B cell (primary cell): ENCODE results near the gene SBK2. TPM values are rescaled to one million over a fixed set of nuclear protein-coding genes. Genes with fewer than 3 reads are reported as not detected.

Experiments
- ATAC-seq: fragments of 200-7000 bp; cut with Tn5 transposase; one replicate; pipeline ENCODE4 v1.10.0; 2021; ENCODE audit warnings: low read depth, mild to moderate bottlenecking, moderate number of reproducible peaks, moderate library complexity
- CTCF ChIA-PET: fragments of 350-600 bp; sonication (Branson Sonifier 250); formaldehyde crosslinking; loops from one replicate; lab custom pipeline; 2021; ENCODE audit warnings: antibody characterized with exemption, inconsistent platforms; lab: Charles Lee
- POLR2A ChIA-PET: fragments of 350-600 bp; sonication (Branson Sonifier 250); formaldehyde crosslinking; loops from one replicate; lab custom pipeline; 2021; ENCODE audit warnings: antibody characterized with exemption; lab: Charles Lee
- DNase-seq: peaks from one replicate; pipeline ENCODE4 v3.0.0; 2013
- H2AFZ ChIP-seq: 2 replicates; pipeline ENCODE4 v1.6.1; 2012; ENCODE audit warnings: mild to moderate bottlenecking, low read depth, low read length; ENCODE audit not compliant: insufficient read depth, poor library complexity, severe bottlenecking
- H3K27ac ChIP-seq, 2 donors: 1 replicate in 1 of 2; 2 replicates in 1 of 2; pipeline ENCODE4 v1.5.1; 2012 to 2013; ENCODE audit warnings: low read length in 2 of 2, mild to moderate bottlenecking in 2 of 2, moderate library complexity in 1 of 2
- H3K27me3 ChIP-seq, 4 experiments: fragments of 200-600 bp in 1 of 4; sonication (generic) in 1 of 4; replicated peaks in 1 of 4; 1 replicate in 2 of 4; 2 replicates in 2 of 4; pipeline versions ENCODE4 v1.6.1 to v1.7.0; 2013 to 2016; ENCODE audit warnings: low read length in 3 of 4, mild to moderate bottlenecking in 2 of 4, mixed read lengths in 1 of 4, moderate library complexity in 1 of 4; ENCODE audit not compliant: insufficient read depth in 4 of 4, control insufficient read depth in 3 of 4; ENCODE audit errors: control extremely low read depth in 1 of 4
- H3K36me3 ChIP-seq, 2 experiments: replicated peaks in 1 of 2; 1 replicate in 1 of 2; 2 replicates in 1 of 2; pipeline versions ENCODE4 v1.6.1 to v1.7.1; 2013; ENCODE audit warnings: low read length in 1 of 2; ENCODE audit not compliant: insufficient read depth in 2 of 2, control insufficient read depth in 1 of 2; ENCODE audit errors: control extremely low read depth in 1 of 2, extremely low read depth in 1 of 2
- H3K4me1 ChIP-seq, 2 donors: fragments of 200-600 bp in 1 of 2; sonication (generic) in 1 of 2; 1 replicate in 1 of 2; 2 replicates in 1 of 2; pipeline versions ENCODE4 v1.5.1 to v1.6.1; 2013 to 2017; ENCODE audit warnings: low read length in 2 of 2; ENCODE audit not compliant: control insufficient read depth in 2 of 2, insufficient read depth in 2 of 2
- H3K4me2 ChIP-seq: replicated peaks from 2 replicates; pipeline ENCODE3; 2012; ENCODE audit warnings: mild to moderate bottlenecking, low read depth, low read length; ENCODE audit not compliant: poor library complexity, severe bottlenecking
- H3K4me3 ChIP-seq, 5 experiments: fragments of 200-600 bp in 1 of 5; sonication (generic) in 1 of 5; 1 replicate in 3 of 5; 2 replicates in 2 of 5; pipeline versions ENCODE4 v1.5.1 to v1.7.0; 2011 to 2016; ENCODE audit warnings: low read length in 4 of 5, mild to moderate bottlenecking in 4 of 5, low read depth in 2 of 5, control low read depth in 1 of 5, moderate library complexity in 1 of 5; ENCODE audit not compliant: insufficient read depth in 1 of 5; ENCODE audit errors: control extremely low read depth in 1 of 5, extremely low read depth in 1 of 5
- H3K79me2 ChIP-seq: fragments of 200-600 bp; sonication (generic); one replicate; pipeline ENCODE4 v1.6.0; 2016; ENCODE audit warnings: low read length; ENCODE audit not compliant: control insufficient read depth, insufficient read depth
- H3K9ac ChIP-seq: fragments of 200-600 bp; sonication (generic); 2 replicates; pipeline ENCODE4 v1.6.1; 2017; ENCODE audit warnings: mild to moderate bottlenecking, low read length, moderate library complexity
- H3K9me3 ChIP-seq, 3 donors: one replicate each; pipeline versions ENCODE4 v1.6.1 to v1.7.1; 2013; ENCODE audit warnings: low read length in 2 of 3; ENCODE audit not compliant: control insufficient read depth in 2 of 3, insufficient read depth in 1 of 3; ENCODE audit errors: control extremely low read depth in 1 of 3
- H4K20me1 ChIP-seq: 2 replicates; pipeline ENCODE4 v1.6.0; 2012; ENCODE audit warnings: mild to moderate bottlenecking, low read length; ENCODE audit not compliant: insufficient read depth, control insufficient read depth, poor library complexity, severe bottlenecking
- H3K27ac Mint-ChIP-seq: one replicate; pipeline ENCODE4 v1.8.0; 2021; ENCODE audit warnings: mixed read lengths
- H3K27me3 Mint-ChIP-seq: one replicate; pipeline ENCODE4 v1.8.0; 2021; ENCODE audit warnings: mixed read lengths
- H3K4me1 Mint-ChIP-seq: one replicate; pipeline ENCODE4 v1.8.0; 2021; ENCODE audit warnings: mixed read lengths
- H3K4me3 Mint-ChIP-seq: one replicate; pipeline ENCODE4 v1.8.0; 2021; ENCODE audit warnings: mixed read lengths
- H3K9me3 Mint-ChIP-seq: one replicate; pipeline ENCODE4 v1.8.0; 2022; ENCODE audit warnings: mixed read lengths; ENCODE audit not compliant: insufficient read depth
- CTCF ChIP-seq: fragments of 200-600 bp; IDR thresholded peaks from one replicate; pipeline ENCODE4 v1.8.0; 2022; ENCODE audit warnings: antibody characterized with exemption, mild to moderate bottlenecking
- EZH2 ChIP-seq: IDR thresholded peaks from 2 replicates; pipeline ENCODE4 v1.6.1; 2012; ENCODE audit warnings: borderline replicate concordance, low read depth, mild to moderate bottlenecking, moderate library complexity, low read length; ENCODE audit not compliant: insufficient read depth, poor library complexity, severe bottlenecking
- WGBS: methylation state at CpG from one replicate; pipeline ENCODE4 v1.1.5; 2013; ENCODE audit warnings: missing lambda C conversion rate; ENCODE audit not compliant: insufficient coverage; 5-methylcytosine and 5-hydroxymethylcytosine counted together
- intact Hi-C: fragments of 100-400 bp; cut with micrococcal nuclease; formaldehyde crosslinking; loops from one replicate; pipeline ENCODE4 v1.10.0; 2022
- polyA plus RNA-seq: library from polyadenylated mRNA; depleted of rRNA; stranded (reverse); fragments of >200 nt; gene quantifications from 2 replicates; pipeline ENCODE4 v1.2.3, GENCODE V29; 2012
- total RNA-seq, 2 donors: library from RNA; stranded (reverse); fragments of 120-200 nt in 1 of 2; gene quantifications; 1 replicate in 1 of 2; 2 replicates in 1 of 2; pipeline versions ENCODE4 v1.2.3 to v1.2.4, GENCODE V29; 2013 to 2022

Gene SBK2
- total and polyA plus RNA-seq, 2 donors (not counting 1 experiment from before 2014, with no cell fraction given), result not detected

- H3K27ac Mint-ChIP-seq, result peak overlapping the region; percentile 68
- ChIA-PET POLR2A (interaction anchor here (0.6 to 1.9 kb wide), 4 partner anchors 14 to 26 kb away, joined by 3 to 8 read pairs (median 5); partner anchors contain the start of genes FIZ1 and ZNF865), CTCF (interaction anchor here (1.4 kb wide), 1 partner anchor 53 kb away, joined by 7 read pairs; no protein-coding TSS in a partner anchor)
- TF ChIP-seq CTCF (no peak), EZH2 (no peak)
- peaks cover 28% of the 10 kb centered on the region for H3K4me1 Mint-ChIP-seq
- Histone ChIP-seq H4K20me1 (no peaks in the 10 kb centered on the region), H3K9ac (peak overlapping the region; percentile 80), H3K36me3 (no peaks in the 10 kb centered on the region), H3K27ac (peak overlapping the region; percentile 54 to 80), H3K4me3 (peak overlapping the region in 4 of 5 experiments; percentile 59 to 78 (median 72)), H3K27me3 (no peaks in the 10 kb centered on the region), H3K4me1 (peaks cover 17 to 21% of the 10 kb centered on the region in 2 donors), H2AFZ (peak overlapping the region; percentile 96), H3K9me3 (peaks cover 0 to 9% (median 0%) of the 10 kb centered on the region in 3 donors), H3K79me2 (no peaks in the 10 kb centered on the region), H3K4me2 (peak overlapping the region; percentile 93)
- H3K4me3 Mint-ChIP-seq, result peak overlapping the region; percentile 83
- H3K27me3 Mint-ChIP-seq, result no peaks in the 10 kb centered on the region
- ATAC-seq (peak; percentile 39), DNase-seq (peak; percentile 47)
- no peaks in the 10 kb centered on the region for H3K9me3 Mint-ChIP-seq
- intact Hi-C loops, result loop anchor here (2.0 kb wide), 1 partner anchor 19 kb away; the partner anchor contains the start of gene FIZ1
- 18% methylated on average over 19 of the region's 20 CpGs for whole genome bisulfite sequencing
Measured at GRCh38 chr19:55579766-55580621, 43.1 kb upstream of the SBK2 start.
